Measurements from ENCODE around the gene HES6.

GRCh38 chr2:238233625-238234024 is 6.2 kb downstream of the HES6 start:
- no peak for TF ChIP-seq EZH2 (IDR thresholded peaks at IDR 0.05; ENCODE audit: borderline replicate concordance, low read depth, low read length, poor library complexity, severe bottlenecking)
- no peak for TF ChIP-seq CTCF (conservative IDR thresholded peaks at IDR 0.05; ENCODE audit: low read depth, low read length)
